ENCODE data around the gene SP9.

DNA sequence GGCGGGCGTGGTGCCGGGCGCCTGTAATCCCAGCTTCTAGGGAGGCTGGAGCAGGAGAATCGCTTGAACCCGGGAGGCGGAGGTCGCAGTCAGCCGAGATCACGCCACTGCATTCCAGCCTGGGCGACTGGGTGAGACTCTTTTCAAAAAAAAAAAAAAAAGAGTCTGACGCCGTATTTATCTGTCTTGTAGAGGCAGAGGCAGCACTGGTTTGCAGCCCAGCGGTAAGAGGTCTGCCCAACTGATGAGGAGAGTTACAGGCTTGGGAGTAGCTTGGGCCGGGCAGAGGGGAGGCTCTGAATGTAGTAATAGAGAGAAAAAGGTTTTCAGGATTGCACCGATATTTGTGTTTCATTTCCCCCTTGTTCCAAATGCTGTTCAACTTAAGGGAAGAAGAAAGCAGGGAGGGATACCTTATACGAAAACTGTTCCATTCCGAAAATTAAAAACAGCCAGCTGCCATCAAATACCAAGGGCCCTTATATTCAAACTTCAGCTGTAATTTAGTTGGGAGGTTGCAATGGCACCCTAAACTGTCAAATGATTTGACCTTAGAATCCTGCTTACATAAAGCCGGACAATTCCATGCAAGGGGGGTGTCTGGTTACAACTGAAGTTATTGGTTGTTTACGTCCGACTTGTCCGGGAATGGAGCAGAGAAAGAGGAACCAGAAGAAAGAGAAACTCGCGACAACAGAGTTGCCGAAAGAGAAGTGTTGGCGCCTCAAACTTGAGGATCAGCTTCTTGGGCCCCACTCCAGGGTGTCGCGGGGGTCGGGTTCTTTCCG is 9.2 kb upstream of the SP9 start:
- TF ChIP-seq POLR2AphosphoS5 (IDR thresholded peaks at IDR 0.05; ENCODE audit: low read depth, low read length) (no peak), POLR2A (IDR thresholded peaks at IDR 0.05; ENCODE audit: low read depth, low read length) (no peak), TAF1 (IDR thresholded peaks at IDR 0.05; ENCODE audit: borderline replicate concordance, low read depth, low read length) (no peak)

Measured in GM12892 (cell line).